HepG2 (cell line): ENCODE results near the gene FRMD8. TPM values are rescaled to one million over a fixed set of nuclear protein-coding genes. Genes with fewer than 3 reads are reported as not detected.
A peak's percentile ranks its signal among the peaks of the same experiment; 100 is the strongest.

Source experiments
- HNRNPLL ChIP-seq: fragments of 200-400 bp; formaldehyde crosslinking; IDR thresholded peaks from 2 replicates; pipeline ENCODE4 v1.6.1; 2017; ENCODE audit warnings: mild to moderate bottlenecking, low read depth, low read length; ENCODE audit not compliant: poor library complexity, severe bottlenecking
- TBP ChIP-seq: sonication (generic); formaldehyde crosslinking; IDR thresholded peaks from 2 replicates; pipeline ENCODE4 v1.5.0; 2020; ENCODE audit warnings: missing genetic modification reagents
- ZNF460 ChIP-seq: sonication (generic); formaldehyde crosslinking; IDR thresholded peaks from 2 replicates; pipeline ENCODE4 v1.5.1; 2020; ENCODE audit warnings: missing genetic modification reagents, mild to moderate bottlenecking, borderline replicate concordance
- ZNF687 ChIP-seq: sonication (generic); formaldehyde crosslinking; IDR thresholded peaks from 2 replicates; pipeline ENCODE4 v1.5.1; 2020; ENCODE audit warnings: mild to moderate bottlenecking, missing genetic modification reagents, moderate library complexity
- polyA plus RNA-seq, 8 experiments: library from polyadenylated mRNA; depleted of rRNA in 3 of 8; stranded (reverse) in 7 of 8; unstranded in 1 of 8; fragments of >200 nt; fragmentation: Illumina TruSeq in 4 of 8; extraction: Trizol in 4 of 8; gene quantifications; 2 replicates each; pipeline versions ENCODE4 v1.2.1 to v1.2.3, GENCODE V29; 2011 to 2016; ENCODE audit warnings: low read depth in 4 of 8, missing spikeins in 1 of 8, mixed read lengths in 1 of 8; ENCODE audit not compliant: insufficient read depth in 1 of 8
- total RNA-seq, 5 experiments: library from RNA; depleted of rRNA; stranded (reverse); fragments of >200 nt; fragmentation: Illumina TruSeq; extraction: Trizol; gene quantifications; 2 replicates each; pipeline ENCODE4 v1.2.3, GENCODE V29; 2016; ENCODE audit warnings: low read depth in 1 of 5
- TF ChIP-seq, protein P1 (sequence below): sonication (generic); formaldehyde crosslinking; IDR thresholded peaks from 2 replicates; pipeline ENCODE4 v1.5.0; 2020; ENCODE audit warnings: mild to moderate bottlenecking, missing genetic modification reagents

The FRMD8 gene
- total and polyA plus RNA-seq, 2 of the 13 experiments (the other 11 are each of a cell fraction or from before 2014, with no cell fraction given) = 5.8 to 20.6 TPM

DNA sequence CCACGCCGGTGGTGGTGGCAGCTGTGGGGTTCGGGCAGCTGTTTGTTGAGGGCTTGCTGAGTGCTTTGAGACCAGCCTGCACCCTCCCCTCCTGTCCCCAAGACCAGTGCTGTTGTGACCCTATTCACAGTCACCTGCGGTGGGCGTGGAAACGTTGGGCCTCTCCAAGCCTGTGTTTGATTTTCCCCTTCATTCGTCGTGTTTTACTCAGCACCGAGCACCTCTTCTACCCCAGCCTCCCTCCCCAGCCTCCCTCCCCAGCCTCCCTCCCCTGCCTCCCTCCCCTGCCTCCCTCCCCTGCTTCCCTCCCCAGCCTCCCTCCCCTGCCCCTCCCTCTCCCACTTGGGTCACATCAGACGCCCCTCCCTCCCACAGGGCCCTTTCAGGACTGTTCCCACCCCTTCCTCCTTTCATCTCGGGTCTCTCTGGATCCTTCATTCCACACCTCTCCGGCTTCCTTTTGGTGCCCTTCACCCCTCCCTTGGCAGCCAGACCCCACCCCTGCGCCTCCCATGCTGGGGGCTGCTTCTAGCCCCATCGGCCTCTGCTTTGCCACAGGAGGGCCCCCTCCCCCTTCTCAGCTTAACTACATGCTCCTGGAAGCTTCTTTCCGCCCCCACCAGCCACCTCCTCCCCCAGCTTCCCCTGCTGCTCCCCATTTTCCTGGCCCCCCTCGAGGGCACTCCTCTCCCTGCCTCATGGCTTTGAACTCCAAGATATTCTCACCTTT, 14.8 kb downstream of the FRMD8 start (continued):
- TF ChIP-seq ZNF687 (CRISPR knock-in tag) (peak; percentile 14; the same call in 1 of the 2 replicates), HNRNPLL (no peak), TBP (no peak), ZNF460 (CRISPR knock-in tag) (no peak)
- TF ChIP-seq, protein P1, sequence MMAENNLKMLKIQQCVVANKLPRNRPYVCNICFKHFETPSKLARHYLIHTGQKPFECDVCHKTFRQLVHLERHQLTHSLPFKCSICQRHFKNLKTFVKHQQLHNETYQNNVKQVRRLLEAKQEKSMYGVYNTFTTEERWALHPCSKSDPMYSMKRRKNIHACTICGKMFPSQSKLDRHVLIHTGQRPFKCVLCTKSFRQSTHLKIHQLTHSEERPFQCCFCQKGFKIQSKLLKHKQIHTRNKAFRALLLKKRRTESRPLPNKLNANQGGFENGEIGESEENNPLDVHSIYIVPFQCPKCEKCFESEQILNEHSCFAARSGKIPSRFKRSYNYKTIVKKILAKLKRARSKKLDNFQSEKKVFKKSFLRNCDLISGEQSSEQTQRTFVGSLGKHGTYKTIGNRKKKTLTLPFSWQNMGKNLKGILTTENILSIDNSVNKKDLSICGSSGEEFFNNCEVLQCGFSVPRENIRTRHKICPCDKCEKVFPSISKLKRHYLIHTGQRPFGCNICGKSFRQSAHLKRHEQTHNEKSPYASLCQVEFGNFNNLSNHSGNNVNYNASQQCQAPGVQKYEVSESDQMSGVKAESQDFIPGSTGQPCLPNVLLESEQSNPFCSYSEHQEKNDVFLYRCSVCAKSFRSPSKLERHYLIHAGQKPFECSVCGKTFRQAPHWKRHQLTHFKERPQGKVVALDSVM (CRISPR knock-in tag) = peak; percentile 79; the same call in 1 of the 2 replicates
